Loucy (cell line): ENCODE measurements around the gene CLIC6.

Source experiments
- CTCF ChIP-seq: fragments of 200-600 bp; sonication (generic); conservative IDR thresholded peaks from 2 replicates; pipeline ENCODE4 v1.5.1; 2014; ENCODE audit warnings: mild to moderate bottlenecking, antibody characterized with exemption, low read length
- EZH2phosphoT487 ChIP-seq: fragments of 200-600 bp; IDR thresholded peaks from 2 replicates; pipeline ENCODE4 v1.6.1; 2018; ENCODE audit warnings: antibody characterized with exemption, mild to moderate bottlenecking, moderate library complexity, borderline replicate concordance

GRCh38 chr21:34736116-34736874 lies 67.5 kb downstream of the CLIC6 start:
- no peak for TF ChIP-seq CTCF
- no peak for TF ChIP-seq EZH2phosphoT487
